Endothelial cell of umbilical vein (primary cell): ENCODE results near the gene LXN. TPM values are rescaled to one million over a fixed set of nuclear protein-coding genes. Genes with fewer than 3 reads are reported as not detected.

ENCODE experiments used
- BruUV-seq: library from RNA; stranded (reverse); fragments of 400-500 nt; replicated peaks from 2 replicates; lab custom pipeline; 2021; lab: Mats Ljungman, UMichigan
- CTCF ChIA-PET: fragments of 300-600, 350-600 bp; sonication (Branson Sonifier 250); formaldehyde crosslinking; loops from one replicate; lab custom pipeline; 2021; ENCODE audit warnings: antibody characterized with exemption, inconsistent platforms; lab: Charles Lee
- POLR2A ChIA-PET: fragments of 300-600, 350-600 bp; sonication (Branson Sonifier 250); formaldehyde crosslinking; loops from one replicate; lab custom pipeline; 2021; ENCODE audit warnings: antibody characterized with exemption, inconsistent platforms; lab: Charles Lee
- DNase-seq: peaks from one replicate; pipeline ENCODE4 v3.0.0-alpha.2; 2011; ENCODE audit warnings: low read depth, low spot score
- FAIRE-seq: peaks from 2 replicates; lab custom pipeline; 2011; peaks lifted over from hg19 to GRCh38; lab: Jason Lieb, UNC
- H2AFZ ChIP-seq: 2 replicates; pipeline ENCODE4 v1.6.0; 2012; ENCODE audit warnings: low read depth, low read length, control low read depth, inconsistent platforms
- H3K27ac ChIP-seq: 2 replicates; pipeline ENCODE4 v1.5.1; 2011; ENCODE audit warnings: low read depth, mild to moderate bottlenecking, control low read depth, low read length, moderate library complexity; ENCODE audit not compliant: insufficient read depth
- H3K27me3 ChIP-seq, 2 experiments: 2 replicates each; pipeline versions ENCODE4 v1.6.0 to v1.6.1; 2011; ENCODE audit warnings: low read length in 2 of 2, mixed read lengths in 1 of 2; ENCODE audit not compliant: control insufficient read depth in 2 of 2, insufficient read depth in 2 of 2
- H3K36me3 ChIP-seq, 2 experiments: 2 replicates in 1 of 2; 3 replicates in 1 of 2; pipeline ENCODE4 v1.5.1; 2011; ENCODE audit warnings: low read length in 2 of 2, mild to moderate bottlenecking in 1 of 2, moderate library complexity in 1 of 2; ENCODE audit not compliant: control insufficient read depth in 2 of 2, insufficient read depth in 2 of 2; ENCODE audit errors: extremely low read depth in 1 of 2
- H3K4me1 ChIP-seq: 3 replicates; pipeline ENCODE4 v1.5.1; 2011; ENCODE audit warnings: mild to moderate bottlenecking, low read length; ENCODE audit not compliant: control insufficient read depth, insufficient read depth; ENCODE audit errors: extremely low read depth
- H3K4me2 ChIP-seq: 2 replicates; pipeline ENCODE4 v1.6.1; 2011; ENCODE audit warnings: low read length, control low read depth, mixed read lengths; ENCODE audit not compliant: insufficient read depth
- H3K4me3 ChIP-seq, 3 experiments: fragments of 200-600 bp in 1 of 3; sonication (generic), shearing (Covaris generic) in 1 of 3; replicated peaks in 1 of 3; 2 replicates each; pipeline ENCODE4 v1.5.1; 2011 to 2016; ENCODE audit warnings: control low read depth in 3 of 3, low read length in 3 of 3, mild to moderate bottlenecking in 2 of 3, inconsistent platforms in 1 of 3, low read depth in 1 of 3, moderate library complexity in 1 of 3; ENCODE audit not compliant: insufficient read depth in 1 of 3
- H3K79me2 ChIP-seq: 2 replicates; pipeline ENCODE4 v1.6.0; 2012; ENCODE audit warnings: low read length, inconsistent platforms; ENCODE audit not compliant: control insufficient read depth, insufficient read depth
- H3K9ac ChIP-seq: replicated peaks from 2 replicates; pipeline ENCODE3; 2011; ENCODE audit warnings: low read length, control low read depth; ENCODE audit not compliant: insufficient read depth; ENCODE audit errors: extremely low read depth
- H3K9me1 ChIP-seq: replicated peaks from 3 replicates; pipeline ENCODE4 v1.6.0; 2011; ENCODE audit warnings: mild to moderate bottlenecking, low read length; ENCODE audit not compliant: control insufficient read depth, insufficient read depth; ENCODE audit errors: extremely low read depth
- H3K9me3 ChIP-seq: replicated peaks from 2 replicates; pipeline ENCODE4 v1.5.1; 2012; ENCODE audit warnings: low read length, inconsistent platforms; ENCODE audit not compliant: control insufficient read depth, insufficient read depth
- H4K20me1 ChIP-seq: replicated peaks from 2 replicates; pipeline ENCODE3; 2011; ENCODE audit warnings: mild to moderate bottlenecking, low read length; ENCODE audit not compliant: control insufficient read depth, insufficient read depth; ENCODE audit errors: extremely low read depth
- CTCF ChIP-seq, 2 donors: IDR thresholded peaks; 1 replicate in 1 of 2; 2 replicates in 1 of 2; pipeline ENCODE4 v1.5.1; 2011; ENCODE audit warnings: low read length in 2 of 2, mild to moderate bottlenecking in 2 of 2, moderate library complexity in 2 of 2, control low read depth in 1 of 2, inconsistent platforms in 1 of 2, low read depth in 1 of 2; ENCODE audit not compliant: insufficient read depth in 1 of 2; ENCODE audit errors: extremely low read depth in 1 of 2
- EZH2 ChIP-seq: IDR thresholded peaks from 2 replicates; pipeline ENCODE4 v1.6.1; 2012; ENCODE audit warnings: borderline replicate concordance, low read depth, mild to moderate bottlenecking, moderate library complexity, low read length, inconsistent platforms; ENCODE audit not compliant: severe bottlenecking
- FOS ChIP-seq: IDR thresholded peaks from 2 replicates; pipeline ENCODE4 v1.6.1; 2011; ENCODE audit warnings: mild to moderate bottlenecking, low read length, moderate library complexity, borderline replicate concordance; ENCODE audit not compliant: insufficient read depth
- GATA2 ChIP-seq: IDR thresholded peaks from 2 replicates; pipeline ENCODE4 v1.7.0; 2011; ENCODE audit warnings: low read depth, mild to moderate bottlenecking, moderate library complexity, mixed read lengths, low read length; ENCODE audit not compliant: insufficient read length, insufficient read depth
- JUN ChIP-seq: IDR thresholded peaks from 2 replicates; pipeline ENCODE4 v1.6.1; 2011; ENCODE audit warnings: borderline replicate concordance, low read depth; ENCODE audit not compliant: insufficient read length, insufficient read depth
- MAX ChIP-seq: IDR thresholded peaks from 2 replicates; pipeline ENCODE4 v1.6.1; 2011; ENCODE audit not compliant: insufficient read depth, insufficient read length
- MYC ChIP-seq: IDR thresholded peaks from one replicate; pipeline ENCODE4 v1.6.1; 2011; ENCODE audit warnings: mild to moderate bottlenecking, low read depth, low read length
- POLR2A ChIP-seq: IDR thresholded peaks from 2 replicates; pipeline ENCODE4 v1.6.1; 2012; ENCODE audit warnings: low read depth, mild to moderate bottlenecking, control low read depth, low read length
- POLR2AphosphoS5 ChIP-seq: IDR thresholded peaks from 2 replicates; pipeline ENCODE4 v1.6.1; 2012; ENCODE audit warnings: low read depth, mild to moderate bottlenecking, control low read depth, low read length, moderate library complexity; ENCODE audit not compliant: insufficient read depth
- dilution Hi-C: fragments of 300-500 bp; cut with MboI; formaldehyde crosslinking; loops from one replicate; pipeline ENCODE4 v1.15.0; 2019; ENCODE audit warnings: low sequenced_read_pairs; ENCODE audit not compliant: extremely low pct_ligation_motif_present
- intact Hi-C: fragments of 100-400 bp; cut with micrococcal nuclease; formaldehyde crosslinking; loops from one replicate; pipeline ENCODE4 v1.10.0; 2022
- polyA plus RNA-seq, 4 experiments: library from polyadenylated mRNA; depleted of rRNA in 3 of 4; stranded (reverse) in 3 of 4; unstranded in 1 of 4; fragments of >200 nt; gene quantifications; 2 replicates each; pipeline versions ENCODE4 v1.2.1 to v1.2.3, GENCODE V29; 2011 to 2012; ENCODE audit warnings: missing spikeins in 1 of 4
- total RNA-seq: library from RNA; stranded (reverse); gene quantifications from 2 replicates; pipeline ENCODE4 v1.2.3, GENCODE V29; 2021

The LXN gene
- total and polyA plus RNA-seq, 2 donors (not counting 3 experiments of a cell fraction or from before 2014, with no cell fraction given): 56.9 to 118 TPM

- ChIA-PET CTCF (interaction anchor here (1.1 kb wide), 1 partner anchor 116 kb away, joined by 3 read pairs; no protein-coding TSS in a partner anchor), POLR2A (no interaction called here)
- Histone ChIP-seq H3K79me2 (peaks cover 27% of the 10 kb centered on the region), H3K27me3 (no peaks in the 10 kb centered on the region), H3K36me3 (peaks cover 2 to 8% of the 10 kb centered on the region in 2 experiments), H3K9me1 (no peaks in the 10 kb centered on the region), H3K4me1 (peaks cover 8% of the 10 kb centered on the region), H3K9ac (no peak overlapping the region), H3K4me2 (no peak overlapping the region), H3K9me3 (no peaks in the 10 kb centered on the region), H2AFZ (no peak overlapping the region), H3K27ac (no peak overlapping the region), H4K20me1 (no peaks in the 10 kb centered on the region), H3K4me3 (no peak overlapping the region)
- FAIRE-seq (no peak), DNase-seq (no peak)
- dilution Hi-C loops: no loop called here
- no peak for TF ChIP-seq GATA2
- no peak for TF ChIP-seq MYC
- no peak for TF ChIP-seq EZH2
- no peak for TF ChIP-seq FOS
- no peak for TF ChIP-seq POLR2A
- TF ChIP-seq JUN: no peak
- TF ChIP-seq POLR2AphosphoS5: no peak
- TF ChIP-seq CTCF (IDR thresholded peaks at IDR 0.05; ENCODE audit: extremely low read depth in 1 of 2, insufficient read depth in 1 of 2, low read depth in 1 of 2, low read length in 2 of 2): no peak
- no peak for TF ChIP-seq MAX
- BruUV-seq: no TSS peak
- intact Hi-C loops: loop anchor here (5.0 to 10.0 kb wide), 2 partner anchors 105 to 538 kb away; partner anchors contain the start of gene SHOX2
Measured at GRCh38 chr3:158642474-158643210, 29.8 kb downstream of the LXN start.
